Measurements from ENCODE around the gene ATG9B. TPM values are rescaled to one million over a fixed set of nuclear protein-coding genes. Genes with fewer than 3 reads are reported as not detected.

The ATG9B gene
- total RNA-seq, 1 donor from 2014 or later = 0.11 TPM

DNA sequence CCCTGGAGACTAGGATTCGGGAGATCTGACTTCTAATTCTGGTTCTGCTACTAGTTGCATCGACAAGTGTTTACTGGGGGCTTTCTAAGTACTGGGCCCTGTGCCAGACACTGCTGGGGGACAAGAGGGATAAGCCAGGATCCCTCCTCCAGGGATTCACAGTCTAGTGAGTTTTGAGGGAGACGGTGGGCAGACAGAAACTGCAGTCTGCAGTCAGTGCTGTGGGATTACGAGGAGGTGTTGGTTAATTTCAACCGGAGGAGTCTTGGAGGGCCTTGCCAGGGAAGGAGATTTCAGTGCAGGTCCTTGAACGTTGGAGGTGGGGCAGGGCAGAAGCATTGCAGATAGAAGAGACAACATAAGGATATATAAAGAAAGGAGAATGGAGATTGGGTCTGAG lies 42.6 kb downstream of the ATG9B start:
- Mint-ChIP-seq H3K27ac (ENCODE audit: unreplicated experiment) (no peak overlapping the region), H3K27me3 (ENCODE audit: unreplicated experiment) (peaks cover 41% of the 10 kb centered on the region), H3K4me1 (ENCODE audit: unreplicated experiment) (peaks cover 11% of the 10 kb centered on the region), H3K9me3 (ENCODE audit: unreplicated experiment) (no peaks in the 10 kb centered on the region), H3K4me3 (ENCODE audit: unreplicated experiment) (no peak overlapping the region), H3K36me3 (ENCODE audit: unreplicated experiment) (no peaks in the 10 kb centered on the region)
- TF ChIP-seq, protein P1, sequence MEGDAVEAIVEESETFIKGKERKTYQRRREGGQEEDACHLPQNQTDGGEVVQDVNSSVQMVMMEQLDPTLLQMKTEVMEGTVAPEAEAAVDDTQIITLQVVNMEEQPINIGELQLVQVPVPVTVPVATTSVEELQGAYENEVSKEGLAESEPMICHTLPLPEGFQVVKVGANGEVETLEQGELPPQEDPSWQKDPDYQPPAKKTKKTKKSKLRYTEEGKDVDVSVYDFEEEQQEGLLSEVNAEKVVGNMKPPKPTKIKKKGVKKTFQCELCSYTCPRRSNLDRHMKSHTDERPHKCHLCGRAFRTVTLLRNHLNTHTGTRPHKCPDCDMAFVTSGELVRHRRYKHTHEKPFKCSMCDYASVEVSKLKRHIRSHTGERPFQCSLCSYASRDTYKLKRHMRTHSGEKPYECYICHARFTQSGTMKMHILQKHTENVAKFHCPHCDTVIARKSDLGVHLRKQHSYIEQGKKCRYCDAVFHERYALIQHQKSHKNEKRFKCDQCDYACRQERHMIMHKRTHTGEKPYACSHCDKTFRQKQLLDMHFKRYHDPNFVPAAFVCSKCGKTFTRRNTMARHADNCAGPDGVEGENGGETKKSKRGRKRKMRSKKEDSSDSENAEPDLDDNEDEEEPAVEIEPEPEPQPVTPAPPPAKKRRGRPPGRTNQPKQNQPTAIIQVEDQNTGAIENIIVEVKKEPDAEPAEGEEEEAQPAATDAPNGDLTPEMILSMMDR (IDR thresholded peaks at IDR 0.05) = no peak
- DNase-seq (ENCODE audit: extremely low spot score, unreplicated experiment) = no peak

DNA sequence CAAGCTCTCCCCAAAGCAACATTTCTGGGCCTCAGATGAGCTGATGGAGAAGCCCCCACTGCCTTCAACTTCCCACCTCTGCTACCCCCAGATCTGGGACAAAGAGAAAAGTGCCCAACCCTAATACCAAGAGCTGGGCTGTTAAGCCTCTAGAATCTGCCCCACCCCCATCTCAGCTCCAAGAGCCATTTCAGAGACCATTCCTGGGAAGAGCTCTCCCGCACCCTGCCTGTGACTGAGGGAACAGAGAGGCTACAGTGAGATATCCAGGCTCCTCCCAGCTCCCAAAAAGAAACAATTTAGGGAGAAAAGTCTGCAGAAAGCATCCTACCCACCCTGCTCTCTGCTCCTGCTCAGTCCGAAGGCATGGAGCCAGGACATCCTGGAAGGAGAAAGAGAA lies 43.6 kb downstream of the ATG9B start:
- TF ChIP-seq, protein P1 (IDR thresholded peaks at IDR 0.05) = no peak
- Mint-ChIP-seq H3K27me3 (ENCODE audit: unreplicated experiment) (peaks cover 39% of the 10 kb centered on the region), H3K4me3 (ENCODE audit: unreplicated experiment) (no peak overlapping the region), H3K4me1 (ENCODE audit: unreplicated experiment) (peaks cover 9% of the 10 kb centered on the region), H3K27ac (ENCODE audit: unreplicated experiment) (no peak overlapping the region), H3K36me3 (ENCODE audit: unreplicated experiment) (no peaks in the 10 kb centered on the region), H3K9me3 (ENCODE audit: unreplicated experiment) (no peaks in the 10 kb centered on the region)
- DNase-seq (ENCODE audit: extremely low spot score, unreplicated experiment) = no peak

DNA sequence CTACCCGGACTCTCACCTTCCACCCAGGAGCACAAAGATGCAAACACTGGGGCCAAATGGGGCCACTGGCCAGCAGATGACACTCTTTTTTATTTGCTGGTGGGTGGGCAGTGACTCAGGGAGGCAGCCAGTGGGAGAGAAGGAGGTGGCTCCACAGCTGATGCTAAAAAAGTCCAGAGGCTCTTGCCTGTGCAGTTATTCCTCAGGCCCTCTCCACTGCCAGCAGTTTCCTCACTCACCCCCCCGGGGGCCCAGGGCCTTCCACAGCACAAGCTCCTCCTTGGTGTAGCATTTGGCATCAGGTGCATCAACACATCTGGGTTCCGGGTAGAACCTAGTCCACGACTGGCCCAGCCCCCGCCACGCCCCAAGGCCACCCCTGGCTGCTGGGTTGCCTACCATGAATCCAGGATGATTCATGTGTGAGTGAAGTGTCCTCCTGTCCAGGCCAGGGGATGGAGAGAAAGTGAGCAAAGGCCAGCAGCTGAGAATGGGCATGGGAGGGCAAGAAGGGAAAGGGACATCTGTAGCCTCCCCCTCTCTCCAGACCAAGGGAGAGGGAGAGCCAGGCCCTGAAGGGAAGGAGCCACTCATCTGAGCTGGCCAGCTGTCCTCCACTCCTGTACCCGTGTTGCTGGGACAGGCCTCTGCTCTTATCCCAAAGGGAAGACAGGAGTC lies 44.4 kb downstream of the ATG9B start:
- TF ChIP-seq, protein P1 (IDR thresholded peaks at IDR 0.05) = no peak
- Mint-ChIP-seq H3K27me3 (ENCODE audit: unreplicated experiment) (peaks cover 44% of the 10 kb centered on the region), H3K9me3 (ENCODE audit: unreplicated experiment) (no peaks in the 10 kb centered on the region), H3K4me3 (ENCODE audit: unreplicated experiment) (no peak overlapping the region), H3K36me3 (ENCODE audit: unreplicated experiment) (no peaks in the 10 kb centered on the region), H3K27ac (ENCODE audit: unreplicated experiment) (no peak overlapping the region), H3K4me1 (ENCODE audit: unreplicated experiment) (peaks cover 14% of the 10 kb centered on the region)
- no peak for DNase-seq (ENCODE audit: extremely low spot score, unreplicated experiment)

DNA sequence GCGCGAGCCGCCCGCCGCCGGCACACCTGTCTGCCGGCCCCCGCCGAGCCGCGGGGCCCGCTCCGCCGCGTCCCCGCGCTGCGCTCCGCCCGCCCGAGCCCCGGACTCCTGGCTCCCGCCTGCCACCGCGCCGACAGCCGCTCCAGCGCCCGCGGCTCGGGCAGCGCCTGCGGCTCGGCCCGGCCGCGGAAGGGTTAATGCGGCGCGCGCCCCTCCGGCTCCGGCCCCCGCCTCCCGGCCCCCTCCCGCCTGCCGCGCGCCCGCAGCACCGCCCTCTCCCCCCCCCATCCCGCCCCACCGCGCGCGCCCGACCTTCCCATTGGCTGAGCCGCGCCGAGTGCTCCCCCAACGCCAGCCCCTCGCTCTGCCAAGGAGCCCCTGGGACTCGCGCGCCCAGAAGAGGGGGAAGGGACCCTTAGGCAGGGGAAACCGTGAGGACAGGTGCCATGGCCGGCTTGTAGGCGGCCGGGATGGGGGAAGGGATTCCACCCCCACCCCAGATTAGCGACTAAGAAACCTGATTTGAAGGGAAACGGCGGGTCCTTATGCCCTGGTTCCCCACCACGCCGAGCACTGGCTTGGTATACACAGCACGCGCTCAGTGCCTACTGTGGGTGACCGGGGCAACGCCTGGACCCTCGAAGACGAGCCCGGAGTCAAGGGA lies 46.0 kb downstream of the ATG9B start, which contains the start of gene KCNH2:
KCNH2 (minus strand) TSS at position 196 of the 664 bp plus-strand sequence. CDS start 408 bp downstream, outside the sequence.
- Mint-ChIP-seq H3K27ac (ENCODE audit: unreplicated experiment) (no peak within 1 kb of the TSS), H3K9me3 (ENCODE audit: unreplicated experiment) (no peaks in the 10 kb centered on the region), H3K36me3 (ENCODE audit: unreplicated experiment) (no peaks in the 10 kb centered on the region), H3K4me3 (ENCODE audit: unreplicated experiment) (peak within 1 kb of the TSS; percentile 66), H3K4me1 (ENCODE audit: unreplicated experiment) (peaks cover 14% of the 10 kb centered on the region), H3K27me3 (ENCODE audit: unreplicated experiment) (peaks cover 40% of the 10 kb centered on the region)
- TF ChIP-seq, protein P1 (IDR thresholded peaks at IDR 0.05) = no peak
- DNase-seq (ENCODE audit: extremely low spot score, unreplicated experiment) = no peak

DNA sequence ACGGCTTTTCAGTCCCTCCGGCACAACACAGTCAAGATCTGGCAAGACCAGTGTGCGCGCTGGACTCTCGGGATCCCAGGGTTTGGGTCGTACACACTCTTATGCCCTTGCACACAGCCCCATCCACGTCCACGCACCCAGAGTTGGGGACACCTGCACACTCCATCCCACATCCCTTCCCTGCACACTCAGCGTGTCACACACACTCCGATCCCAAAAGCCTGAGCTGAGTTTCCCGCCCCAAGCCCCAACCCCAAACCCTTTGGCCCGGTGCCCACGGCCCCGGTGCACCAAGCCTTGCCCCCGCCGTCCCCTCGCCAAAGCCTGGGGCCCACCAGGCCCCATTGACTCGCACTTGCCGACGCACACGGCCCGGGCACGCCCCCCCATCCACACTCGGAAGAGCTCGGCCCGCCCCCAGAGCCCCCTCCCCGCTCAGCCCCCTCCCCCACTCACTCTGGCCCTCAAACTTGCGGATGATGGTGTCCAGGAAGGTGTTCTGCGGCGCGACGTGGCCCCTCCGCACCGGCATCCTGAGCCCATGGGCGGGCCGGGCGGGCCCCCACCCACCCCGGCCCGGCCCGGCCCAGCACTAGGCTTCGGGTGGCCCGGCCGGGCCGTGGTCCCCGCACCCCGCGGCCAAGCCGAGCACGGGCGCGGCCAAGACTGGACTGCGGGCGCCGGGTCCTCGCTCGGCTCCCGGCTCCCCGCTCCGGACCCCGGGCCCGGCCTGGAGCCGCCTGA lies 46.7 kb downstream of the ATG9B start:
- no peak for DNase-seq (ENCODE audit: extremely low spot score, unreplicated experiment)
- Mint-ChIP-seq H3K27ac (ENCODE audit: unreplicated experiment) (no peak overlapping the region), H3K4me3 (ENCODE audit: unreplicated experiment) (peak overlapping the region; percentile 66), H3K27me3 (ENCODE audit: unreplicated experiment) (peaks cover 39% of the 10 kb centered on the region), H3K9me3 (ENCODE audit: unreplicated experiment) (no peaks in the 10 kb centered on the region), H3K4me1 (ENCODE audit: unreplicated experiment) (peaks cover 14% of the 10 kb centered on the region), H3K36me3 (ENCODE audit: unreplicated experiment) (no peaks in the 10 kb centered on the region)
- TF ChIP-seq, protein P1 (IDR thresholded peaks at IDR 0.05) = no peak

All from osteocyte (in vitro differentiated cells).